VCaP (cell line): ENCODE data around the gene DTD1.

ENCODE experiments used
- H3K27ac ChIP-seq: fragments of 450-650 bp; 2 replicates; pipeline ENCODE4 v1.5.1; 2017
- CTCF ChIP-seq: fragments of 450-650 bp; conservative IDR thresholded peaks from 2 replicates; pipeline ENCODE4 v1.5.1; 2017; ENCODE audit warnings: mild to moderate bottlenecking, moderate library complexity

DTD1 gene

DNA sequence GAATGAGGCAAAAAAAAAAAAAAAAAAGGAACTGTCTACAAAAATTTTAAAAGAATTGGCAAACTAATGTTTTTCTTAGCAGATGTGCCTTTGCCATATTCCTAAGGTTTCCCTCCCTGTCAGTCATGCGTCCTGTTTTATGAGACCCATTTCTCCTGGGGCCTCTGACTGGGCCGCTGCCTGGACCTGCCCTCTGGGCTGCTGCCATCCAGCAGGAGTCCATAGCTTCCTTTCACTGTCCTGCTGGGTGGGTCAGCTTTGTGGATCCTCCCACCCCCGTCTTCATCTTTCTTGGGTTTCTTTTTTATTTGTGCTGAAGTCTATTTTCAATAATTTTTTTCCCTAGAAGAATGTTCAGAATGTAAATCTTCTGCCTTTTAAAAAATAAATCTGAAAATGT, 114.9 kb downstream of the DTD1 start:
- TF ChIP-seq CTCF, result no peak

GRCh38 chr20:18705490-18705889, 117.6 kb downstream of the DTD1 start:
- H3K27ac ChIP-seq, result no peak overlapping the region
- TF ChIP-seq CTCF, result no peak

More for the DNA sequence above, 114.9 kb downstream of the DTD1 start:
- H3K27ac ChIP-seq, result no peak overlapping the region

DNA sequence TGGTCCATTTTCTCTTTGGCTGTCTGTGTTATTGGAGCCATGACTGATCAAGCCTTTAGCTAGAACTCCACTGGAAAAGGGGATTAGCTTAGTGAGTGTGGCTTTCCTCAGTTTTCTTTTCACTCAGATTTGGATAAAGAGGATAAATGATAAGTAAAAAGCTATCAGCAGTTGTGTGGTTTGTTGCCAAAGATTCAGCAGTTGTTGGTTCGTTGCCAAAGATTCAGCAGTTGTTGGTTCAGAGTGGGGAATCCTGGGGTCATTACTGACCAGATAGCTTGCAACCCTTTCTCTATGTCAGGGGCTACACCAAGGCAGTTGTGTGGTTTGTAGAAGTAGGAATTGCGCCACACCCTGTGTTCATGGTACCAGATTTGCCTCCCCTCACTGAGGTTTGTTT, 118.1 kb downstream of the DTD1 start:
- no peak overlapping the region for H3K27ac ChIP-seq
- TF ChIP-seq CTCF, result no peak

- no peak overlapping the region for H3K27ac ChIP-seq
- TF ChIP-seq CTCF, result no peak
Observed at GRCh38 chr20:18712131-18712530, 124.3 kb downstream of the DTD1 start.

DNA sequence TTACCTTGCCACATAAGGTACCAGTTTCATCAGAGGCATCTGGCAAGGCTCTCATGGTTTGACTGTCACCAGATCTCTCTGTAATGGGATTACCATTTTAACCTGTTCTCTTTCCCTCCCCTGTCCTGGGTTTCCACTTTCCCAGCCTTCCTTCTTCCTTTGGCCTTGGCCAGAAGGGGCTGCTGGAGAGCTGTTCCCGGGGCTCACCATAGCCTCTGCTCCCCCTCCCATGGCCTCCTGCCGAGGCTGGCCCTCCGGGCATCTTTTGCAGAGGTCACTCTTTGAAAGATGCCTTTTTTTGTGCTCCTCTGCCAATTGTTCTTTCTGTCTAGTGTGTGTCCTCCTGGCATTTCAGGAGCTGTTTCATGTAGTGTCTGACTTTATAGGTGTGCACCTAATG, 125.0 kb downstream of the DTD1 start:
- no peak overlapping the region for H3K27ac ChIP-seq
- TF ChIP-seq CTCF, result no peak

- no peak for TF ChIP-seq CTCF
- H3K27ac ChIP-seq, result no peak overlapping the region
Observed at GRCh38 chr20:18715564-18715963, 127.7 kb downstream of the DTD1 start.

DNA sequence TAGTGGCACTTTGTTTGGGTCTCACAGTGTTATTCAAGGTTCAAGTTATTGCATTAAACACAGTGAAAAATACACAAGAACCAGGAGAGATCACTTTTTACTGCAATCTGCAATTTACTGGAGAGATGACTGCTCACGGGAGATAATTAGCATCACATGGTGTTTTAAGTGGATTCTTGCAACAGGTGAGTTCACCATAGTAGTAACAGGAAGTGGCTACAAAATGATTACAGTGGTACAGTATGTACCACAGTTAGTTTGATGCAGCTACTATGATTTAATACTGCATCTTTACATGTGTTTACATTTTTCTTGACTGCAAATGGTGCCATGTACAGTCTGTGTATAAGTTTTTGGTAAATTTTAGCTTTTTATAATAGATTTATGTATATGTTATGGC, 129.2 kb downstream of the DTD1 start:
- no peak overlapping the region for H3K27ac ChIP-seq
- TF ChIP-seq CTCF, result no peak

DNA sequence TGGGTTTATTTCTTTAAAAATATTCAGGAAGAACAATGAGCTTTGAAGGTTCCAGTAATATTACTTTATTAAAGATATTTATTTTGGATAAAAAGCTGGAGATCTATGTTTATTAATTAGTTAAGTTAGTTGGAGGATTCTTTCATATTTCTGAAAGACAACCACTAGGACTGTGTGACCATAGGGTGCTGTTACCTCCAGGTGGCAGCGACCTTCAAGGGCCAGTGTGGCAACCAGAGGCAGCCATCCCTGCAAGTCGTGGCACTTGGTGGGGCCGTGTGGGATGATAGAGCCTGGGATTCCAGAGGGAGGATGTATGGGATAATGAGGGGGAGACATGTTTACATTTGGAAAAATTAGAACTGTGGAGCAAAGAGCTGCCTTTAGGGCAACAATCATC, 130.3 kb downstream of the DTD1 start:
- TF ChIP-seq CTCF, result no peak; the same call in 1 of the 2 replicates
- H3K27ac ChIP-seq, result no peak overlapping the region
